Measurements from ENCODE around the gene AMZ1.

Gene AMZ1

GRCh38 chr7:2658941-2659340 is 29.1 kb upstream of the AMZ1 start:
- FAIRE-seq (no peak), DNase-seq (ENCODE audit: insufficient read length, low spot score) (no peak)
- TF ChIP-seq, protein P1, sequence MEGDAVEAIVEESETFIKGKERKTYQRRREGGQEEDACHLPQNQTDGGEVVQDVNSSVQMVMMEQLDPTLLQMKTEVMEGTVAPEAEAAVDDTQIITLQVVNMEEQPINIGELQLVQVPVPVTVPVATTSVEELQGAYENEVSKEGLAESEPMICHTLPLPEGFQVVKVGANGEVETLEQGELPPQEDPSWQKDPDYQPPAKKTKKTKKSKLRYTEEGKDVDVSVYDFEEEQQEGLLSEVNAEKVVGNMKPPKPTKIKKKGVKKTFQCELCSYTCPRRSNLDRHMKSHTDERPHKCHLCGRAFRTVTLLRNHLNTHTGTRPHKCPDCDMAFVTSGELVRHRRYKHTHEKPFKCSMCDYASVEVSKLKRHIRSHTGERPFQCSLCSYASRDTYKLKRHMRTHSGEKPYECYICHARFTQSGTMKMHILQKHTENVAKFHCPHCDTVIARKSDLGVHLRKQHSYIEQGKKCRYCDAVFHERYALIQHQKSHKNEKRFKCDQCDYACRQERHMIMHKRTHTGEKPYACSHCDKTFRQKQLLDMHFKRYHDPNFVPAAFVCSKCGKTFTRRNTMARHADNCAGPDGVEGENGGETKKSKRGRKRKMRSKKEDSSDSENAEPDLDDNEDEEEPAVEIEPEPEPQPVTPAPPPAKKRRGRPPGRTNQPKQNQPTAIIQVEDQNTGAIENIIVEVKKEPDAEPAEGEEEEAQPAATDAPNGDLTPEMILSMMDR (IDR thresholded peaks at IDR 0.05; ENCODE audit: insufficient read depth, missing control alignments), result no peak

DNA sequence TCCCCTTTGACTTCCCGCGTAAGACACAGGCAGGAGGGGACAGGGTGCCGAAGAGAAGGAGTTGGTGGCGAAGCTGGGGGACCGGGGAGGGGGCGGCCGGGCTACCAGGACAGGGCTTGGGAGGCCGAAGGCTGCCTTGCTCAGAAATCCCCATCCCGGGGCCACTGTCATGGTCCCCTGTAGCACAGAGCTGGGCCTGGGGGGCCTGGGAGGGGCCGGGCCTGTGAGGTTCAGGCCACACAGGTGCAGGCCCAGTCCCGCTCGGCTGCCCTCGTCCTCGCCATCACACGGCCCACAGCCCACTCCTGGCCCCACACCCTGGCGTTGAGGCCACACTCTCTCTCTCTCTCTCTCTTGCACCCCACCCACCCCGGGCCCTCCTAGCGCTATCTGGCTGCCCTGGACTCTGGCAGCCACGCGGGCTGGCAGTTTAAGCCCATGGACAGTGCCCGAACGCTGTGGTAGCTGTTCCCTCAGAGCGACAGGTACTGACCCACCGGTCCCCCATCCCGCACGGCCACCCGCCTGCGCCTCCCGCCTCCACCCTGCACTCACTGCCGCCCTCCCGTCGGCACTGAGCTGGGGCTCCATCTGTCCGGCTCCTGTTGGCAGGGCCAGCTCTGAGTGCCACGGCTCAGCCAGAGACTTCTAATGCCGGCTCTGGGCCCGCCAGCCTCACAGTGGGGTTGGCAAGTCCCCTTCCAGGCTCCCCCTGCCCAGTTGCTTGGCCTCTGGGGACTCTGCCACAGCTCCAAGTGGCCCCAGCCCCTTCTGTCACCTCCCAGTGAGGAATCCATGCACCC is 28.2 kb upstream of the AMZ1 start:
- TF ChIP-seq, protein P1 (IDR thresholded peaks at IDR 0.05; ENCODE audit: insufficient read depth, missing control alignments), result no peak
- FAIRE-seq, result no peak
- no peak for DNase-seq (ENCODE audit: insufficient read length, low spot score)

DNA sequence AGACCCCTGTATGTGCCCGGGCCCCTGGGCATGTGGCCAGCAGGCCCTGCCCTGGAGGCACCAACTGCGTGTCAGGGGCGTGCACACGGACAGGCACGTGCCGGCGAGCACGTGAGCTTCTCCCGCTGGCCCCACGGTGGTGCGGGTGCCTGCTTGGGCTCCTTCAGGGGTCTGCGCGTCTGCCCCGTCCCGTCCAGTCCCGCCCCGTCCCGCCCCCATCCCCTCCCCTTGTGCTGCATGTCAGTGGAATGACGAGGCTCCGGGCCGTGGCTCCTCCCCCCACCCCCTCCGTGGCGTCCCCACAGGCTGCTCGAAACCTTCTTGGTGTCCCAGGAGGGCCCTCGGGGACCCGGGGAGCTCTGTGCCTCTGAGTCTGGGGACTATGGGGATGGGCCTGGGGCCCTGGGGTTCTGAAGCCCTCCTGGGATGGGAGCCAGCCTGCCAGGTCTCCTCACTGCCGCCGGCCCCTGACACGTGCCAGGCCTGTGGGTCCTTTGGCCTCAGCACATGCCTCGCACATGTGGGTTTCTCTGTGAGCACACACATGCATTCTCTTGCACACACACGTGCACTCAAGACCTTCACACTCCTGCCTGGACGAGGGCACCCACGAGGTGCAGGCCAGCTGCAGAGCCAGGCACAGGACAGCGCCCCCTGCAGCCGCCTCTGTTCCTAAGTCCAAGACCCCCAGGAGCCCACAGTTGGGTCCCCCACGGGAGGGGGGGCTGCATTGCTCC is 27.5 kb upstream of the AMZ1 start:
- no peak for DNase-seq (ENCODE audit: insufficient read length, low spot score)
- TF ChIP-seq, protein P1 (IDR thresholded peaks at IDR 0.05; ENCODE audit: insufficient read depth, missing control alignments), result no peak
- no peak for FAIRE-seq

DNA sequence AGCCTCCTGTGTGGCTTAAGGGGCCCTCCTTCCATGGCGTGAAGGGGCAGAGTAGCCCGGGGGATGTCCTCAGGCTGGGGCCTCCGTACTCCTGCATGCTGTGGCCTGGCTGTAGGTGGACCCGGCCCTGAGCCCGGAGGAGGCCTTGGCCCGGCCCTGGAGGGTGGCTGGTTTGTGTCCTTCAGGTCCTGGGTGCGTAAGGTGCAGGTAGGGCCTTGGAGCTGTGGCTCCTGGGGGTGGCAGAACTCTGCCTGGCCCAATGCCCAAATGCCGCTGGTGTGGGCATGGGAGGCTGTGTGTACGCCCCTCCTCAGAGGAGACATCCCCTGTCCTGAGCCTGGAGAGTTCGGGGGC is 26.9 kb upstream of the AMZ1 start:
- FAIRE-seq (no peak), DNase-seq (ENCODE audit: insufficient read length, low spot score) (no peak)
- TF ChIP-seq, protein P1 (IDR thresholded peaks at IDR 0.05; ENCODE audit: insufficient read depth, missing control alignments), result no peak

DNA sequence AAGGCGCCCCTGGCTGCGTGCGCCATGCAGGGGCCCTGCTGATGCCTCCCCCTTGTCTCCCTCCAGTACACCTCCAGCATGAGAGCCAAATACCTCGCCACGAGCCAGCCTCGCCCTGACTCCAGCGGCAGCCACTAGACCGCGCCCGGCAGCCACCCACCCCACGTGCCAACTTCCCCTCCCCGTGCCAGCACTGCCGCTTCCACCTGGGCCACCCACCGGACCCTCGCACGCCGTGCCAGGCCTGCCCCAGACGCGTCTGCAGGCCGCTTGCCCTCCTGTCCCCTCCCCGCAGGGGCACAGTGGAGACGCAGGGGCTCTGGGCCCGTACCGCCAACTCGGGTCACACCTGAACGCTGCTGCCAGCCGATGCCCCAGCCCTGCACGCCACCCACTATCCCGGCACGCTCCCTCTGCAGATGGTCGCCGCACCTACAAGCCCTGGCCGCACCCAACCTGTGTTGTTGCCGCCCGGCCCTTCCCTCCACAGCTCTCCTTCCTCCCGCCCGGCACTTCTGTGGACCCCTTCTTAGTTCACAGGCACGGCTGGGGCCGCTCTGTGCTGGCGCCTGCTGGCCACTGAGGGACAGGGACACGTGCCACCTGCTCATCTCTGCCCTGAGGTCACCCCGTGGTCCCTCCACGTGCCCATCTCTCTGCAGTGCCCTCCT is 26.3 kb upstream of the AMZ1 start:
- no peak for FAIRE-seq
- DNase-seq (ENCODE audit: insufficient read length, low spot score), result no peak
- TF ChIP-seq, protein P1 (IDR thresholded peaks at IDR 0.05; ENCODE audit: insufficient read depth, missing control alignments), result no peak

DNA sequence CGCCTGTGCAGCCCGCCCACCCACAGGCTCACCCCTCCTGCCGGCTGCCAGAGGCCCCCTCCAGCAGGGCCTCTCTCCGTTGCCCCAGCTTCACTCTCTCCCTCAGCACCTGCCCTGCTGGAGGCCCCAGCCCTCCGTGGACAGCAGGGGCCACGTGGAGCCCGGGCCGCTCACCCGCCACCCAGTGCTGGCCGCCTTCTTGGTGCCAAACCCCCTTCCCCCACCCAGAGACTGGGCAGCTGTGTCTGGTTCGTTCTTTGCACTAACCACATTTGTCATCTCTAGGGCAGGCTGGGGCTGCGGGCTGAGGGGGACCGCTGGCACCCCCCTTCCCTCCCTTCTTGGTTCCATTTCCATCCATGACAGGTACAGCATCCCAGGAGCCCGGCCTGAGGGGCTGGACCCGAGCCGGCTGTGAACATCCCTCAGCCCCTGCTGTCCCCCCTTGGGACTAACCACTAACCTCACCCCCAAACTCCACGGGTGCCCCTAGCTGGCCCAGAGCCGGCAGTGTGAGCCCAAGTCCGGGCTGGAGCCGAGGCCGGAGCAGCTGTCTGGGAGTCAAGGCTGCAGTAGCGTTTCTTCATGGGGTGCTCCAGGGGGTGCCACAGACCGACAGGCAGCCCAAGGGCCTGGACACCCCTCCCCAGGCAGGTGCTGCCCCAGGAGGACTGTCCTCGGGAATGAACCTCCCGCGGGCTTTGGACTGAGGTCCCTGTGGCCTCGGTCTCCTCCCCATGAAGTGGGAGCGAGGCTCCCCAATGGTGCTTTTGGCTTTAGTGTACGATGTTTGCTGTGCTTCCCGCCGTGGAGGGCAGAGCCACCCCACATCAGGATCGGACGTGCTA is 25.5 kb upstream of the AMZ1 start:
- no peak for FAIRE-seq
- TF ChIP-seq, protein P1 (IDR thresholded peaks at IDR 0.05; ENCODE audit: insufficient read depth, missing control alignments), result no peak
- DNase-seq (ENCODE audit: insufficient read length, low spot score), result no peak

Measured in D721Med (cell line).